ENCODE measurements around the gene SPATA45.

GRCh38 chr1:212847549-212847948, at the start of gene SPATA45:
- TF ChIP-seq, protein P1, sequence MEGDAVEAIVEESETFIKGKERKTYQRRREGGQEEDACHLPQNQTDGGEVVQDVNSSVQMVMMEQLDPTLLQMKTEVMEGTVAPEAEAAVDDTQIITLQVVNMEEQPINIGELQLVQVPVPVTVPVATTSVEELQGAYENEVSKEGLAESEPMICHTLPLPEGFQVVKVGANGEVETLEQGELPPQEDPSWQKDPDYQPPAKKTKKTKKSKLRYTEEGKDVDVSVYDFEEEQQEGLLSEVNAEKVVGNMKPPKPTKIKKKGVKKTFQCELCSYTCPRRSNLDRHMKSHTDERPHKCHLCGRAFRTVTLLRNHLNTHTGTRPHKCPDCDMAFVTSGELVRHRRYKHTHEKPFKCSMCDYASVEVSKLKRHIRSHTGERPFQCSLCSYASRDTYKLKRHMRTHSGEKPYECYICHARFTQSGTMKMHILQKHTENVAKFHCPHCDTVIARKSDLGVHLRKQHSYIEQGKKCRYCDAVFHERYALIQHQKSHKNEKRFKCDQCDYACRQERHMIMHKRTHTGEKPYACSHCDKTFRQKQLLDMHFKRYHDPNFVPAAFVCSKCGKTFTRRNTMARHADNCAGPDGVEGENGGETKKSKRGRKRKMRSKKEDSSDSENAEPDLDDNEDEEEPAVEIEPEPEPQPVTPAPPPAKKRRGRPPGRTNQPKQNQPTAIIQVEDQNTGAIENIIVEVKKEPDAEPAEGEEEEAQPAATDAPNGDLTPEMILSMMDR (IDR thresholded peaks at IDR 0.05), result no peak
- no peak for TF ChIP-seq POLR2A (IDR thresholded peaks at IDR 0.05)
